ENCODE results near the gene GGA3.

GGA3 gene

GRCh38 chr17:75228847-75229246 lies 32.6 kb downstream of the GGA3 start:
- no peak overlapping the region for H3K4me3 ChIP-seq (ENCODE audit: low read length)
- no peak for TF ChIP-seq CTCF (IDR thresholded peaks at IDR 0.05; ENCODE audit: insufficient read depth, low read depth, low read length, missing control alignments)
- DNase-seq (ENCODE audit: low read depth), result no peak

- H3K4me3 ChIP-seq (ENCODE audit: low read length), result no peak overlapping the region
- TF ChIP-seq CTCF (IDR thresholded peaks at IDR 0.05; ENCODE audit: insufficient read depth, low read depth, low read length, missing control alignments), result no peak
- DNase-seq (ENCODE audit: low read depth), result no peak
Measured at GRCh38 chr17:75228305-75228704, 33.1 kb downstream of the GGA3 start.

GRCh38 chr17:75227729-75228128 lies 33.7 kb downstream of the GGA3 start:
- TF ChIP-seq CTCF (IDR thresholded peaks at IDR 0.05; ENCODE audit: insufficient read depth, low read depth, low read length, missing control alignments), result no peak
- DNase-seq (ENCODE audit: low read depth), result no peak
- no peak overlapping the region for H3K4me3 ChIP-seq (ENCODE audit: low read length)

GRCh38 chr17:75225016-75225415 lies 36.4 kb downstream of the GGA3 start:
- no peak for TF ChIP-seq CTCF (IDR thresholded peaks at IDR 0.05; ENCODE audit: insufficient read depth, low read depth, low read length, missing control alignments)
- no peak overlapping the region for H3K4me3 ChIP-seq (ENCODE audit: low read length)

GRCh38 chr17:75219815-75220214 lies 41.6 kb downstream of the GGA3 start:
- no peak overlapping the region for H3K4me3 ChIP-seq (ENCODE audit: low read length)
- TF ChIP-seq CTCF (IDR thresholded peaks at IDR 0.05; ENCODE audit: insufficient read depth, low read depth, low read length, missing control alignments), result no peak
- DNase-seq (ENCODE audit: low read depth), result no peak

More at GRCh38 chr17:75225016-75225415, 36.4 kb downstream of the GGA3 start:
- DNase-seq (ENCODE audit: low read depth), result no peak

GRCh38 chr17:75218131-75218530 lies 43.3 kb downstream of the GGA3 start:
- TF ChIP-seq CTCF (IDR thresholded peaks at IDR 0.05; ENCODE audit: insufficient read depth, low read depth, low read length, missing control alignments), result no peak
- H3K4me3 ChIP-seq (ENCODE audit: low read length), result no peak overlapping the region
- no peak for DNase-seq (ENCODE audit: low read depth)

- TF ChIP-seq CTCF (IDR thresholded peaks at IDR 0.05; ENCODE audit: insufficient read depth, low read depth, low read length, missing control alignments), result no peak
- no peak for DNase-seq (ENCODE audit: low read depth)
- H3K4me3 ChIP-seq (ENCODE audit: low read length), result no peak overlapping the region
Measured at GRCh38 chr17:75209061-75209460, 52.3 kb downstream of the GGA3 start.

All from epithelial cell of esophagus (primary cell).